Neural cell (in vitro differentiated cells): ENCODE data around the gene TPI1. TPM values are rescaled to one million over a fixed set of nuclear protein-coding genes. Genes with fewer than 3 reads are reported as not detected.
"Not testable (repeated sequence)": the region's sequence is repeated elsewhere in the genome, so short reads cannot be mapped to it uniquely, and the experiment has no call there.

Experiments used
- H2AFZ ChIP-seq: fragments of 200-600, 300-800 bp; sonication (generic), shearing (Covaris generic); 2 replicates; pipeline ENCODE4 v1.6.0; 2014; ENCODE audit warnings: low read depth, mild to moderate bottlenecking, antibody characterized with exemption, low read length, moderate library complexity
- H3F3A ChIP-seq: fragments of 200-600 bp; shearing (Covaris generic); 2 replicates; pipeline ENCODE4 v1.6.1; 2016; ENCODE audit warnings: mild to moderate bottlenecking, moderate library complexity, mixed read lengths, antibody characterized with exemption, low read length; ENCODE audit not compliant: insufficient read depth, poor library complexity, severe bottlenecking
- H3K27ac ChIP-seq: fragments of 200-600, 300-800 bp; sonication (generic), shearing (Covaris generic); 2 replicates; pipeline ENCODE4 v1.5.1; 2014; ENCODE audit warnings: mild to moderate bottlenecking, low read length, moderate library complexity
- H3K27me3 ChIP-seq: fragments of 300-800, 200-600 bp; sonication (generic), shearing (Covaris generic); 2 replicates; pipeline ENCODE4 v1.6.0; 2014; ENCODE audit warnings: mild to moderate bottlenecking, low read depth, low read length, moderate library complexity; ENCODE audit not compliant: insufficient read depth
- H3K36me3 ChIP-seq: fragments of 300-800, 200-600 bp; sonication (generic), shearing (Covaris generic); 2 replicates; pipeline ENCODE4 v1.5.1; 2014; ENCODE audit warnings: mild to moderate bottlenecking, antibody characterized with exemption, low read length, moderate library complexity; ENCODE audit not compliant: insufficient read depth
- H3K4me2 ChIP-seq: fragments of 300-800, 200-600 bp; sonication (generic), shearing (Covaris generic); 2 replicates; pipeline ENCODE4 v1.6.0; 2014; ENCODE audit warnings: mild to moderate bottlenecking, low read length
- H3K4me3 ChIP-seq: fragments of 300-800, 200-600 bp; sonication (generic), shearing (Covaris generic); 2 replicates; pipeline ENCODE4 v1.5.1; 2014; ENCODE audit warnings: mild to moderate bottlenecking, low read length, moderate library complexity
- H3K79me2 ChIP-seq: fragments of 200-600 bp; shearing (Covaris generic); replicated peaks from 2 replicates; pipeline ENCODE4 v1.6.0; 2014; ENCODE audit warnings: mild to moderate bottlenecking, low read length, moderate library complexity; ENCODE audit not compliant: insufficient read depth
- H3K9ac ChIP-seq: fragments of 300-800, 200-600 bp; sonication (generic), shearing (Covaris generic); 2 replicates; pipeline ENCODE4 v1.6.1; 2016; ENCODE audit warnings: mild to moderate bottlenecking, low read length, mixed read lengths
- H3K9me2 ChIP-seq: fragments of 200-600 bp; shearing (Covaris generic); 2 replicates; pipeline ENCODE4 v1.6.1; 2016; ENCODE audit warnings: mild to moderate bottlenecking, low read length, mixed read lengths; ENCODE audit not compliant: insufficient read depth
- H3K9me3 ChIP-seq: fragments of 200-600, 300-800 bp; sonication (generic), shearing (Covaris generic); 2 replicates; pipeline ENCODE4 v1.6.1; 2016; ENCODE audit warnings: mild to moderate bottlenecking, mixed run types, low read length, moderate library complexity, mixed read lengths
- H4K20me1 ChIP-seq: fragments of 200-600 bp; shearing (Covaris generic); 2 replicates; pipeline ENCODE4 v1.6.1; 2016; ENCODE audit warnings: mild to moderate bottlenecking, mixed run types; ENCODE audit not compliant: insufficient read depth
- CTCF ChIP-seq: fragments of 450-650 bp; IDR thresholded peaks from 2 replicates; pipeline ENCODE4 v1.5.1; 2014; ENCODE audit warnings: antibody characterized with exemption, mild to moderate bottlenecking, moderate library complexity; ENCODE audit not compliant: poor library complexity, severe bottlenecking
- EP300 ChIP-seq: fragments of 450-650 bp; conservative IDR thresholded peaks from 2 replicates; pipeline ENCODE4 v1.6.1; 2014; ENCODE audit warnings: antibody characterized with exemption, mild to moderate bottlenecking, moderate library complexity; ENCODE audit not compliant: poor library complexity, severe bottlenecking
- EZH2 ChIP-seq: fragments of 200-600, 300-800 bp; shearing (Covaris generic), sonication (generic); IDR thresholded peaks from 2 replicates; pipeline ENCODE4 v1.6.1; 2014; ENCODE audit warnings: antibody characterized with exemption, low read length, borderline replicate concordance, mild to moderate bottlenecking; ENCODE audit not compliant: insufficient read depth, poor library complexity, severe bottlenecking
- MXI1 ChIP-seq: fragments of 450-650 bp; conservative IDR thresholded peaks from 2 replicates; pipeline ENCODE4 v1.6.1; 2014; ENCODE audit warnings: antibody characterized with exemption, mild to moderate bottlenecking; ENCODE audit not compliant: poor library complexity, severe bottlenecking
- POLR2AphosphoS5 ChIP-seq: IDR thresholded peaks from 2 replicates; pipeline ENCODE4 v1.6.1; 2012
- RAD21 ChIP-seq: fragments of 450-650 bp; conservative IDR thresholded peaks from 2 replicates; pipeline ENCODE4 v1.6.1; 2014; ENCODE audit warnings: antibody characterized with exemption, mild to moderate bottlenecking, moderate library complexity
- REST ChIP-seq: IDR thresholded peaks from 2 replicates; pipeline ENCODE4 v1.6.1; 2012; ENCODE audit warnings: borderline replicate concordance
- SMC3 ChIP-seq: fragments of 450-650 bp; conservative IDR thresholded peaks from 2 replicates; pipeline ENCODE4 v1.6.1; 2014; ENCODE audit warnings: antibody characterized with exemption, mild to moderate bottlenecking, moderate library complexity; ENCODE audit not compliant: poor library complexity
- TAF1 ChIP-seq: IDR thresholded peaks from 2 replicates; pipeline ENCODE4 v1.6.1; 2012; ENCODE audit warnings: low read depth
- polyA plus RNA-seq: library from polyadenylated mRNA; depleted of rRNA; stranded (reverse); fragments of >200 nt; gene quantifications from 2 replicates; pipeline ENCODE4 v1.2.3, GENCODE V29; 2014

TPI1 gene
- polyA plus RNA-seq, 1 donor from 2014 or later, result 288 TPM

GRCh38 chr12:6873094-6874014 lies 6.0 kb downstream of the TPI1 start, which contains the start of gene SPSB2:
Gene SPSB2 (minus strand): TSS chr12:6873303. CDS start chr12:6872901, 402 bp downstream.
- no peaks in the 10 kb centered on the region for H3K79me2 ChIP-seq

GRCh38 chr12:6874015-6874368 lies 6.7 kb downstream of the TPI1 start:
- not testable (repeated sequence) for H3K36me3 ChIP-seq, H3K9me3 ChIP-seq, H3K9me2 ChIP-seq, H3K79me2 ChIP-seq, H3K27me3 ChIP-seq, H3F3A ChIP-seq, H4K20me1 ChIP-seq
- peak overlapping the region; percentile 49 for H3K4me2 ChIP-seq
- peak overlapping the region; percentile 88 for H3K4me3 ChIP-seq
- peak overlapping the region; percentile 65 for H3K27ac ChIP-seq
- H3K9ac ChIP-seq, result peak overlapping the region; percentile 75
- peak overlapping the region; percentile 10 for H2AFZ ChIP-seq

More at GRCh38 chr12:6873094-6874014, 6.0 kb downstream of the TPI1 start, which contains the start of gene SPSB2:
- H2AFZ ChIP-seq, result peak within 1 kb of the TSS; percentile 40
- no peaks in the 10 kb centered on the region for H3K9me2 ChIP-seq
- H3K36me3 ChIP-seq, result no peaks in the 10 kb centered on the region
- H3K27me3 ChIP-seq, result no peaks in the 10 kb centered on the region
- H3K27ac ChIP-seq, result peak within 1 kb of the TSS; percentile 65
- no peaks in the 10 kb centered on the region for H4K20me1 ChIP-seq
- H3K9ac ChIP-seq, result peak within 1 kb of the TSS; percentile 75
- H3F3A ChIP-seq, result no peaks in the 10 kb centered on the region
- peak; percentile 39 for TF ChIP-seq POLR2AphosphoS5
- peak; percentile 20 for TF ChIP-seq EP300
- TF ChIP-seq CTCF, result no peak
- peak within 1 kb of the TSS; percentile 86 for H3K4me2 ChIP-seq
- H3K9me3 ChIP-seq, result no peaks in the 10 kb centered on the region
- peak within 1 kb of the TSS; percentile 88 for H3K4me3 ChIP-seq

GRCh38 chr12:6879824-6880223 lies 12.5 kb downstream of the TPI1 start:
- not testable (repeated sequence) for H4K20me1 ChIP-seq, H3K27ac ChIP-seq, H3K4me2 ChIP-seq

GRCh38 chr12:6883252-6883651 lies 15.9 kb downstream of the TPI1 start:
- H3K9ac ChIP-seq, result no peak overlapping the region
- no peak overlapping the region for H3K27ac ChIP-seq
- no peak for TF ChIP-seq RAD21
- no peak for TF ChIP-seq EP300
- no peak for TF ChIP-seq CTCF
- TF ChIP-seq TAF1, result no peak
- no peak for TF ChIP-seq EZH2
- no peak for TF ChIP-seq POLR2AphosphoS5
- no peak for TF ChIP-seq MXI1
- no peak for TF ChIP-seq SMC3
- no peak for TF ChIP-seq REST
- H3K4me3 ChIP-seq, result no peak overlapping the region
- no peaks in the 10 kb centered on the region for H3K9me2 ChIP-seq
- H3F3A ChIP-seq, result no peaks in the 10 kb centered on the region
- H3K36me3 ChIP-seq, result no peaks in the 10 kb centered on the region
- H3K79me2 ChIP-seq, result no peaks in the 10 kb centered on the region
- H3K27me3 ChIP-seq, result no peaks in the 10 kb centered on the region
- no peaks in the 10 kb centered on the region for H4K20me1 ChIP-seq
- no peak overlapping the region for H2AFZ ChIP-seq
- H3K4me2 ChIP-seq, result no peak overlapping the region
- no peaks in the 10 kb centered on the region for H3K9me3 ChIP-seq

More at GRCh38 chr12:6879824-6880223, 12.5 kb downstream of the TPI1 start:
- not testable (repeated sequence) for H3K4me3 ChIP-seq, H3K79me2 ChIP-seq, H3K9me3 ChIP-seq, H3K36me3 ChIP-seq, H3K9ac ChIP-seq, H3F3A ChIP-seq, H2AFZ ChIP-seq, H3K27me3 ChIP-seq, H3K9me2 ChIP-seq
